ENCODE results near the gene LYZ.
A peak's percentile ranks its signal among the peaks of the same experiment; 100 is the strongest.

LYZ gene

DNA sequence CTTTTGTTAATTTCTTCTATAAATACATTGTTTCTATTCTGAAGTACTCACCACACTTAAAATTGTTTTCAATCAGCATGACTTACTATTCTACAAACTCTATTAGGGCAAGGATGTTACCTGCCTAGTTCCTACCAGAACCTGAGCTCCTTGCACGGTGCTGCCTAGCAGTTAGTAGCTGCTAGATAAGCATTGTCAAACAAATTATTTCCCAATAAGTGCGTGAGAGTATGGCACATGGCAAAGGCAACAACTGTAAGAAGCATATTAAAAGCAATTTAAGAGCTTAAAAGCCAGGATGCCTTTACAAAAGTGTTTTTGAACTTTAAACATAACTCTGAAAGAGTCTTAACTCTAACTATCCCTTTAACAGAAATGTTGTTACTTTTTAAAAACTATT lies 8.2 kb upstream of the LYZ start:
- no peak for DNase-seq

DNA sequence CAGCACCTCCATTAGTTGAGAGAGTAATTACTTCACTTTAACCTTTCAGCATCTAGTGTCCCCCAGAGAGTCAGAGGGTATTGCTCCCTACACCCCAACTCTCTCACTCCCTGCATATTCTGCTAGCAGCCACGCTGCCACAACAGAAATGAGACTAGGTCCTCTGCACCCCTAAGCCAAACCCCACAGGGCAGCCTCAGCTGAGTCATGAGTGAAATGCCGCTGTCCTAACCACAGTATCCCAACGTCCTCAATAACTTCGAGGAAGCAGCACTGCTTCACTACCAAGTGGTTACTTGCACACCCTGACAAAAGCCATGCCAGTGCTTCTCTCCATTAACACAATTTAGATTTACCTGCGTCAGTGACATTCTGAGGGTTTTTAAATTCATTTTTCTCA lies 6.9 kb upstream of the LYZ start:
- DNase-seq = peak in 1 of 2 donors; percentile 16

DNA sequence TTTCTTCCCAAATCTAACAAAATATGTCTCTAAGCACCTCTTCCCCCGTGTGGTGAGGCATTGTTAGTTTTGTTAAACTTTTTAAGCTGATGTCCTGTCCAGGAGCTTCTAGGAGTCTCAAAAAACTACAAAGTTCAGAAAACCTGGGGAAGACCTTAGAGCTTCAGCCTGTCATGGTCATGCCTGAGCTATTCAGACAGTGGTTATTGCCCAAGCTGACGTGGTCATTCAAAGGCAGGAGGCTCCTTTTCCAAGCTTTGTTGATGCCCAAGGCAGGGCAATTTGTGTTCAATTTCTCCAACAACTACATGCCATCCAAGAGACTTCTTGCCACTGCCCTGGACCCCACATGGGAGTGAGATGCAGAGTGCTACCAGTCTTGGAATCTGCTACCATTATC lies 5.8 kb upstream of the LYZ start:
- DNase-seq = no peak

DNA sequence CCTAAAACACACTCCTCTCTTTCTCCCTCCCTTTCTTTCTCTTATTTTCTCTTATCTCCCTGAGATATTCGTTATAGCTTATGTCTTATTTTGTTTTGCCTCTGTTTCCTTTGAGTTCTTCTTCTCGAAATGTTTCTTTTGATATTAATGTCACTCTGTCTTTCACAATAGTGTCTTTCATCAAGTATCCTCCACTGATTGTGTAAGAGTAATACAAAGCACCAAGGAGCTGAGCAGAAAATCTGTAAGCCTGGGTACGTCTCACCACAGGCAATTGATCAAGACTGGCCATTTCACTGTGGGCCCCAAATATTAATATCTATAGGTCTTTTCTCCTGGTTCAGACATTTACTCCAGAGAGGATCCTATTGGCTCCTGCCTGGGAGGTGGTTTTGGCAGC lies 4.8 kb upstream of the LYZ start:
- DNase-seq = no peak

DNA sequence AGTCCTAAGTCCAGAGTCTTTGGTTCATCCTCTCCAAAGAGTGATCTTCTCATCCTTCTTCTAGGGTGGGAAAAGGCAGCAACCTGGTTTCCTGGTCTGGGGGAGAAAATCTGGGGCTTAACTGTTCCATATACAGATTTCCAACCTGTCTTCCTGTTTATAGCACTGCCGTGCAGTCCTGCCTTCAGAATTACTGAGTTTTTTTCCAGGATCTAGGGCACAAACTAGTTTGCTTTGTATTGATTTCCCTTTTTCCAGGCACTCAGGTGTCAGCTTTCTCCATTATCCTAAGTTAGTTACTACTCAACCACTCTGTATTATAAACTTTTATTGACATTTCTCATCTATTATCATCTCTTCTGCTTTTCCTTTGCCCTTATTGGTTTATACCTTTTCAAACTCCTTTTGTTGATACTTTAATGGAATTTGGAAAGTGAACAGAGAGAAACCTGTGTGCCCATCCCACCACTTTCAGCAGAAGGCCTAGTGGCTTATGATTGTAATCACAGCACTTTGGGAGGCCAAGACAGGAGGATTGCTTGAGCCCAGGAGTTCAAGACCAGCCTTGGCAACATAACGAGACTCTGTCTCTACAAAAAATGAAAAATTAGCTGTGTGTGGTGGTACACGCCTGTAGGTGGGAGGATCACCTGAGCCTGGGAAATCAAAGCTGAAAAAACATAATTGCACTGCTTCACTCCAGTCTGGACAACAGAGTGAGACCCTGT lies 4.1 kb upstream of the LYZ start:
- DNase-seq = no peak

DNA sequence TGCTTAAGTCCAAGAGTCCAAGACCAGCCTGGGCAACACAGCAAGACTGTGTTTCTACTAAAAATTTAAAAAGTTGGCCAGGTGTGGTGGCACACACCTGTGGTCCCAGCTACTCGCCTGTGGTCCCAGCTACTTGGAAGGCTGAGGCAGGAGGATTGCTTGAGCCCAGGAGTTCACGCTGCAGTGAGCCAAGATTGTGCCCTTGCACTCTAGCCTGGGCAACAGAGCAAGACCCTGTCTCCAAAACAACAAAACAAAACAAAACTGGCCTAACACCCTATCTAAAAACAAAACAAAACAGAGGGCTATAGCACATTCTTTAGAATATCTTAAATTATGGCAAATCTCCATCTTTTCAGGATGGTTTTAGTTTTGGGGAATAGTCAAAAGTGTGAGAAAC lies 3.1 kb upstream of the LYZ start:
- DNase-seq = no peak

DNA sequence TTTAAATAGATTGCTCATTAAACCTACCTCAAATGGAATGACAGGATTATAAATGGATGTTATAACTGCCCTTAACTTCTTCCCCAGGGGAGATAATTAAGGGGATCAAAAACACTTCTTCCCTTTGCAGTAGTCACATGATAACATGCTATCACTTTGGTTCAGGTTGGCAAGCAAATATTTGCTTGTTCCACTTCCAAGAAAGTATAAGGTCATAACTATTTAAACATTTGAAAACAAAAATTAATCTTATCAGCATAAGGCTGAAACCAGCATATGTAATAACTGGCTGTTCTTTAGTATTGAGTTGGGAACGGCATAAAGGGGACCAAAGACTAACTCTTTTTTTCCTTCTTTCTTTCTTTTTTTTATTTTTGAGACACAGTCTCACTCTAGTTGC lies 2.4 kb upstream of the LYZ start:
- DNase-seq = no peak

DNA sequence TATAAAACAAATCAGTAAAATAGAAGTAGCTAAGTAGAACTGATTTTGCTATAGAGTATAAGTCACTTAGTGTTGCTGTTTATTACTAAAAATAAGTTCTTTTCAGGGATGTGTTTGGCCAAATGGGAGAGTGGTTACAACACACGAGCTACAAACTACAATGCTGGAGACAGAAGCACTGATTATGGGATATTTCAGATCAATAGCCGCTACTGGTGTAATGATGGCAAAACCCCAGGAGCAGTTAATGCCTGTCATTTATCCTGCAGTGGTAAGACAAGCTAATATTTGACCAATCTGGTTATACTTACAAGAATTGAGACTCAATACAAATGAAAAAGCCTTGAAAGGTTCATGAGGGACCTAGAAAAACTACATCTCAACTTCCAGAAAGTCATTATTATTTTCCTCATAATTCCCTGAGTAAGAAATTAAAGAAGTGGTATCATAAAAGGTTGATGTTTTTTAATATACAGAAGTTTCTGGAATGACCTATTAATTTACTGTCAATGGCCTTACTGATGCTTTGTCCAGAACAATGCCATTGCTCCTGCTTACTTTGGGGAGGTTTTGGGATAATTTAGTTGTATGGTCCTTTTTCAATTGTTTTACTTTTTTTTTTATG lies 1.9 kb downstream of the LYZ start:
- DNase-seq = no peak

DNA sequence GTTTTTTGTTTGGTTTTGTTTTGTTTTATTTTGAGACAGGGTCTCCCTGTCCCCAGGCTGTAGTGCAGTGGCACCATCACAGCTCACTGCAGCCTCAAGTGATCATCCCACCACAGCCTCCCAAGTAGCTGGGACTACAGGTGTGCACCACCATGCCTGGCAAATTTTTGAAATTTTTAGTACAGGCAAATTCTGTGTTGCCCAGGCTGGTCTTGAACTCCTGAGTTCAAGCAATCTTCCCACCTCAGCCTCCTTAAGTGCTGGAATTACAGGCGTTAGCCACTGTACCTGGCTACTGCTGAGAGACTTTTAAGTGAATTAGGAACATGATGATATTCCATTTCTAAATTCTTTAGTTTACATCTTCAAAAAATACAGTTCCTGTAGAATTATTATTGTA lies 2.6 kb downstream of the LYZ start:
- DNase-seq = no peak

DNA sequence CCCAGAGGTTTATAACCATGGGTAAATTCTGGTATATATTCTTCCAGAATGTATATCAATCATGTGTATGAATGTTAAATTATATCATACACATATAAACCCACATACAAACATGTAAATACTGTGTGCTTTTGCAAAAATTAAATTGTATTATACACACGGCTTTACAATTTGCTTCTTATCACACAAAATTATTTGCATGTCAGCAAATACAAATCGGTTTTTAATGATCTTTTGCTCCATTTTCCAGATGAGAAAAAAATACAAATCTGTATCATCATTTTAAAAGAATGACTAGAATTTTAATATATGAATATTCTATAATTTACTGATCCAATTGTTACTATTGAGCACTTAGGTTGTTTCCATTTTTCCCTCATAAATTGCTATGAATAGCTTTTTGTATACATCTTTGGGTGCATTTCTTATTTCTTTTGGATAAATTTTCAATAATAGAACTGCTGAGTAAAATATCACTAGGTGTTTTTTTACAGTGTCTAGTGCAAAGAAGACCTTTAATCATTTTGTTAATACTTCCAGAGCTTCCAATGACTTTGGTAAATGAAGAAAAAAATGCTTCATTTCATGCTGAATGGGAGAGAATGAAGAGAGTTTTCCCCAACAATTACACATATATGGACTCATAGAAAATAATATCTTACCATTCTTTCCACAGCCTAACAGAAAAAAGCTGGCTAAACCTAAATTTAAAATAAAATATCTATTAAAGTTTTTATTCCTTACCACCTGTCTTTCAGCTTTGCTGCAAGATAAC lies 3.5 kb downstream of the LYZ start:
- DNase-seq = no peak

DNA sequence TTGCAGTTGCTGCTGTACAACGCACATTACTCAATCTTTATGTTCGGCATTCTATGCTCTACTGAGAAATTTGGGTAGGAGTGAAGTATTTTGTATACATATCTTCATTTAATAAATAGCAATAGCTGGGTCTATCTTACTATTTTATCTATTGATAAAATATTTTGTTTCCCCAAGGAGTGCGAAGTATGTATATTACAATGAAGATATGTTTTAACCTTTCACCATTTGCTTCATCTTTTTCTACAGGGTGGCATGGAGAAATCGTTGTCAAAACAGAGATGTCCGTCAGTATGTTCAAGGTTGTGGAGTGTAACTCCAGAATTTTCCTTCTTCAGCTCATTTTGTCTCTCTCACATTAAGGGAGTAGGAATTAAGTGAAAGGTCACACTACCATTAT lies 4.7 kb downstream of the LYZ start:
- no peak for DNase-seq

DNA sequence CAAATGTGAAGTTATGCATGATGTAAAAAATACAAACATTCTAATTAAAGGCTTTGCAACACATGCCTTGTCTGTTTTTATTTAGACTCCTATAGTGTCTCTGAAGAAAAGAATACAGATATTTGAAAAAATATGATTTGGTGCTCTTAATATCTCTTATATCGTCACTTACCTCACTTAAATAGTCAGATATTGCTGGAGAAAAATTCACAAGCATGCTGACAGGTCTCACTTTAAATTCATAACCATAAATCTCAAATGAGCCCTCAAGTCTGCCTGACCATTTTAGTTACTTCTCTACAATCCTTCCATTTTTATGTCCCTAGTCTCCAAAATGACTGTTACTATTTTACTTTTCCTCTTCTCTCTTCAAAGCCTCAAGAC lies 6.0 kb downstream of the LYZ start:
- DNase-seq = no peak

DNA sequence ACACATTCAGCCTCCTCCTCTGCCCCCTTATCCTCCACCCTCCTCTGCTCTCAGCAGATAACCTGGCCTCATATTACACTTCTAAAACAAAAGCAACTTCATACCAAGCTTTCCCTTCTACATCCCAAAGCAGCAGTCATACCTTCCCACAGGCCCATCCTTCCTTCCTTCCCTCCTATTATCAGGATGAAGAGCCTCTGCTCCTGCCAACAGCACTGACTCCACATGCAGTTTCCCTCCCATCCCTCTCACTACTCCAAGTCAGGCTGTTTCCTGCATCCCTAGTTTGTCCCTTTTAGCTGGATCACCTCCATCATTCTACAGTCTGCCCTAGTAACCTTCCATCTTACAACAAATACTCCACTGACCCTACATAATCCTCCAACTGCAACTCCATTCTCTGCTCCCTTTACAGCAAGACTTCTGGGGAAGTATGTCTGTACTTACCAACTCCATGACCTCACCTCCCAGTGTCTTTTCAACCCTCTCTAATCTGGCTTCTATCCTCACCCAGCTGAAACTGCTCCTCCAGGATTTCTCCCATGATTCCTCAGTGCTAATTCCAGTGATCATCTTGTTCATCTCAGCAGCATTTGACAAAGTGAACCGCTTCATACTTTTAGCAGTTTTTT lies 6.5 kb downstream of the LYZ start:
- no peak for DNase-seq

DNA sequence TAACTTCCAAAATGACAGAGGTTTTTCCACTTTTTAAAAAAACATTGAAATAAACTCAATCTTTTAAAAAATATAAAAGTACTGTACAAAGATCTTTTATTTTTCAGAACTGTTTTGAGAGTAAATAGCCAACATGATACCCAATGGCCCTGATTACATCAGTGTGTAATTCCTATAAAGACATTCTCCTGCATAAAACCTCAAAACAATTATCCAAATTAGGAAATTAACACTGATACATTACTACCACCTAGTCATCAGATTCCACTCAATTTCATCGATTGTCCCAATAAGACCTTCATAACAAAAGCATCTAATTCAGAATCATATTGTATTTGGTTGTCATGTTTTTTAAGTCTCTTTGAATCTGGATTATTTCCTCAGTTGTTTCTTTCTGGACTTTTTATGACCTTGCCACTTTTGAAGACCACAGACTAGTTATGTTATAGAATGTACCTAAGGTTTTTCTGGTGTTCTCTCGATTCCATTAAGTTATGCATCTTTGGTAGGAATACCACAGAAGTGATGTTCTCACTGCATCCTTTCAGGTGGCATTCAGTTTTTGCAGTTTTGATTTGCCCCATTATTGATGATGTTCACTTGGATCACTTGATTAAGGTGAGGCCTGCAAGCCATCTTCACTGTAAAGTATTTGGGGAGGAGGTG lies 7.3 kb downstream of the LYZ start:
- no peak for DNase-seq

DNA sequence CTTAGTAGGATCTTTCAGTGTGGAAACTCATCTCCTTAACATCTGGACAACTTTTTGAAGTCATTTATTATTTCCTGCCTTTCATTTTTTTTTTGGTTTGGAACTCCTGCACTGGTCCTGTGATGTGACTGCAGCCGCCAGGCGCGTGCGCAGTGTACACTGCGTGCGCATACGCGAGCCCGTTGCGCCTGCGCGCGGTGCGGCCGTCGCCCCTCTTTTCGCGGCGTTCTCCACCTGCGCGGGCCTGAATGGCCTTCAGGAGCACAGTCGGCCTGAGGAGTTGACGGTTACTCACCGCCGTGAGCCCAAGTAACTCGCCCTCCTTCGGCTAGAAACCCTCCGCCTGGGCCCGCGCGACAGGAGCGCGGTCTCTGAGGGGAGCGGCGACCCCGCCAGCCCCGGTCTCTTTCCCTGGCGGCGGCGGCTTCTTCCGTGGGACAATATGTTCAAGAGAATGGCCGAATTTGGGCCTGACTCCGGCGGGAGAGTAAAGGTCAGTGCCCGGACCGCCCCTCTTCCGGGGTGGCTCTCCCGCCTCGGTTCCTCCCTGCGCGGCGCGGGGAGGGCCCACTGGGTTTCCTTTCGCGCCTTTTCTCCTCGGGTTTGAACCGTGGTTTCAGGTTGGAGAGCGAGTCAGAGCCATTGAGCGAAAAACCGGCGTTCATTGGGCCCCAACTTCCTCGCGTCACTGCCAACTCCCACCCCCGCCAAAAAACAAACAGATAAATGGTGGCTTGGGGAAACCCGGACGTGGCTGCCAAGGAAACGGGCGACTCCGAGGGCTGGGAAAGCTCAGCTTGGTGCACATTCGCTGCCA lies 11.6 kb downstream of the LYZ start, which contains the start of gene YEATS4:
TSS of gene YEATS4 (plus strand) at position 213 of the 817 bp plus-strand sequence. CDS start at position 443, 230 bp downstream.
- peak; percentile 88 to 92 for DNase-seq

DNA sequence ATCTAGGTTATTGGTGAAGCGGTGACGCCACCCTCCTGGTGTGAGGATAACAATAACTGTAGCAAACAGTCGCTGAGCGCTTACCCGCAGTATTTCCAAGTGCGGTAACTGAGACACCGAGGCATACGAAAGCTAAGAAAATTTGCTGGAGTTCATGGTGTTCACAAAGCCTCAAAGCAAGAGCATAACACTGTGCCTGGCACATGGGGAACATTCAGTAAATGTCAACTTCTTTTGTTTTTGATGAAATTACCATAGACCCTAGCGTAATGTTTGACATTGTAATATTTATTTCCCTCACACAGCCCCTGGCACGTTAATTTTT lies 12.1 kb downstream of the LYZ start:
- DNase-seq = no peak

DNA sequence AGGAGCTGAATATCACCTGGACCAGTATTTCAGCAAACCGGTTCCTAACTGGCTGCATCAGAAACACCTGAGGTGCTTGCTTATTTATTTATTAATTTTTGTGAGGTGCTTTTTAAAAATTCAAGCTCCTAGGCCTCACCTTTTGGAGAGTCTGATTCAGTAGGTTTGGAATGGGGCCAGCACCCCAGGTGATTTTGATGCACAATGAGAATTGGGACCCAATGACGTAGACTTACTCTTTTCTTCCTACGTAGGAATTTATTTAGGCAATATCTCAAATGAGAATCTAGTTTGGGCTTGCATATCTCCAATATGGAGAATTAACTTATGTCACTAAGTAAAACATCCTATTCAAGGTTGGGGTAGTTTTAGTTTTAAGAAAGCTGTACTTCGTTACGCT lies 18.6 kb downstream of the LYZ start:
- no peak for DNase-seq

DNA sequence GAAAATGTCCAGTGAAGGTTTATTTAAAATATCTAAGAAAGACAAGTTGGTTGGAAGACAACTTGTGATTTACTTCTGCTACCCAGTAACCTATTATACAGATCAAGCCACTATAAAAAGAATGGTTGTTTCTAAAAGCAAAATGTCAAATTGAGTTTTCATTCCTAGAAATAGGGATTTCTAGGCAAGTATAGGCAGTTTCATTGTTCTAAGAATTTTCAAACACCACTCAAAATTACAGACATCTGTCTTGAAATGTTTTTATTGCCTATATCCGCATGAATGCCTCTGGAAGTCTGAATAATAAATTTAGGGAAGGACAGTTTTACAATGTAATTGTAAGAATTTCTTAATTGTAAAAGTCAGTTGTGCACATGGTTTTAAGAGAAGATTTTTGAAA lies 20.0 kb downstream of the LYZ start:
- no peak for DNase-seq

DNA sequence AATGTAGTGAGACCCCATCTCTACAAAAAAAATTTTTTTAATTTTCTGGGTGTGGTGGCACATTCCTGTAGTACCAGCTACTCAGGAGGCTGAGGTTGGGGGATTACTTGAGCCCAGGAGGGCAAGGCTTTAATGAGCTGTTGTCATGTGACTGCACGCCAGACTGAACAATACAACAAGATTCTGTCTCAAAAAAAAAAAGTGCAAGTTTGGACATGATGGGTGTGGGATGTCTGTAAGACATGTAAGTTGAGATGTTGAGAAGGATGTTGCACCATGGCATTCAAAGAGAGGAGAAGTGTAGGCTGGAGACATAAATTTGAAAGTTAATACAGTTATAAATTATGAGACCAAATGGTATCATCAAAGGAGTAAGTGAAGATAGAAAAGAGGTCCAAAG lies 34.9 kb downstream of the LYZ start:
- DNase-seq = no peak

DNA sequence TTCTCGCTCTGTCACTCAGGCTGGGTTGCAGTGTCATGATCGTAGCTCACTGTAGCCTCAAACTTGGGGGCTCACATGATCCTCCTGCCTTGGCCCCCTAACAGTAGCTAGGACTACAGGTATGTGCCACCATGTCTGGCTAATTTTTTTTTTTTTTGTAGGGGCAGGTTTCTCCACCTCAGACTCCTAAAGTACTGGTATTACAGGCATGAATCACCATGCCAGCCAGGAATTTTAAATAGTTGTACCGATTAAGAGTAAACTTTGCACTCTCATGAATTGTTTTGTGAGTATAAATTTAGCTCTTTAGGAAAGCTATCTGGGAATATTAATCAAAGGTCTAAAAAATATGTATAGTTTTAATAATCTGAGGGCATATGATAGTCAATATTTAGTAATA lies 36.9 kb downstream of the LYZ start:
- no peak for DNase-seq

DNA sequence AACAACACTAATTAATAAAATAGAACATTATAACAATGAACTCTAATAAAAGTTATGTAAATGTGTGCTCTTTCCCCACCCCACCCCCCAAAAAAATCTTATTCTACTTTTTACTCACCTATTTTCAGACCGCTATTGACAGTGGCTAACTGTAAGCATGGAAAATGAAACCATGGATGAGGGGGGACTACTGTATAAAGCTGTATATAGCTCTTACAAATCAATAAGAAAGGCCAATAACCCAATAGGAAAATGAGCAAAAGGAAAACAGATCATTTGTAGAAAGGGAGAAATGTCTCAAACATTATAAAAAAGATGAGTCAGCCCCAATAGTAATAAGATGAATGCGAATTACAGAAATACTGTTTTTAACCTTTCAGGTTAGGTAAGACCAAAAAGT lies 38.7 kb downstream of the LYZ start:
- no peak for DNase-seq

DNA sequence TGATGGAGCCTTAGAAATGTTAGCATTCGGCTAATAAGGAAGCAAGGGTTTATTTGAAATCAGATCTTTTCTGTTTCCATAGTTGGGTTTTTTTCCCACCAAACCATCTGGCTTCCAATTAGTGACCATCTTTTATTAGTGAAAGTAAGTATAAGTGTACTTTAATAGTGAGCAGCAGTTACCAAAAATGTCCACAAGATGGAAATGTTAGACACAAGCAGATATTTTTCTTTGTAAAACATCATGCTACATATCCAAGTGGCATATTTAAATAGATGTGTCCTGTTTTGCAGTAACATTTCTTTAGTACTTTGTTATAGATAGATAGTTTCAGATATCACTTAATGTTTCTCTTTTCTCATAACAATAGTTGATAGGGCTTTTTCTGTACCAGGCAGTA lies 40.2 kb downstream of the LYZ start:
- DNase-seq = peak in 1 of 2 donors; percentile 26

Data from CD4-positive, alpha-beta T cell treated with Interleukin-4 for 1 hour (primary cell).